Ovary (tissue), 9 donors: Measurements from ENCODE around the gene RTKN. TPM values are rescaled to one million over a fixed set of nuclear protein-coding genes. Genes with fewer than 3 reads are reported as not detected.

Source experiments
- DNase-seq, 5 donors: peaks; one replicate each; pipeline ENCODE4 v3.0.0-alpha.2; 2019 to 2020
- H3K27ac ChIP-seq, 2 donors: fragments of 200-600 bp; one replicate each; pipeline versions ENCODE4 v1.5.1 to v1.8.0; 2019 to 2022
- H3K27me3 ChIP-seq: fragments of 200-600 bp; one replicate; pipeline ENCODE4 v1.8.0; 2022
- H3K36me3 ChIP-seq: fragments of 200-600 bp; sonication (generic); one replicate; pipeline ENCODE4 v1.5.1; 2019
- H3K4me1 ChIP-seq: one replicate; pipeline ENCODE4 v1.8.1; 2013; ENCODE audit warnings: mild to moderate bottlenecking, moderate library complexity; ENCODE audit not compliant: insufficient read depth
- H3K4me3 ChIP-seq: fragments of 200-600 bp; sonication (generic); one replicate; pipeline ENCODE4 v1.5.1; 2017
- H3K9me3 ChIP-seq, 2 donors: fragments of 200-600 bp in 1 of 2; sonication (generic) in 1 of 2; one replicate each; pipeline versions ENCODE4 v1.5.1 to v1.8.1; 2013 to 2019; ENCODE audit warnings: mild to moderate bottlenecking in 1 of 2, moderate library complexity in 1 of 2
- CTCF ChIP-seq, 3 donors: fragments of 450-650 bp in 2 of 3; fragments of 200-600 bp in 1 of 3; IDR thresholded peaks; one replicate each; pipeline versions ENCODE4 v1.5.1 to v1.8.0; 2016 to 2022; ENCODE audit warnings: antibody characterized with exemption in 3 of 3, mild to moderate bottlenecking in 1 of 3
- EP300 ChIP-seq: sonication (generic); formaldehyde crosslinking; IDR thresholded peaks from one replicate; pipeline ENCODE4 v1.6.1; 2017; ENCODE audit warnings: antibody characterized with exemption
- POLR2A ChIP-seq: fragments of 450-650 bp; IDR thresholded peaks from one replicate; pipeline ENCODE4 v1.6.1; 2017; ENCODE audit warnings: antibody characterized with exemption, mild to moderate bottlenecking, moderate library complexity
- WGBS, 3 donors: extraction: QIAGEN DNeasy Blood & Tissue Kit in 1 of 3; methylation state at CpG; one replicate each; pipeline versions ENCODE4 v1.1.5 to v1.1.7; 2013 to 2017; 5-methylcytosine and 5-hydroxymethylcytosine counted together
- intact Hi-C, 4 donors: fragments of 100-400 bp; cut with DNase I; formaldehyde crosslinking; loops; one replicate each; pipeline versions ENCODE4 v1.11.0 to v1.15.1; 2022 to 2023
- polyA plus RNA-seq, 2 donors: library from polyadenylated mRNA; stranded (reverse); fragments of 200-250 nt in 1 of 2; fragments of 350-450 nt in 1 of 2; fragmentation: Illumina TruSeq in 1 of 2; extraction: RNeasy Lipid Tissue Mini Kit (QIAGEN cat#74804) in 1 of 2; gene quantifications; one replicate each; pipeline ENCODE4 v1.2.3, GENCODE V29; 2013 to 2014
- total RNA-seq, 7 donors: library from RNA; depleted of rRNA in 2 of 7; stranded (reverse); fragments of >200 nt in 2 of 7; fragmentation: NEBNext Ultra II Directional in 3 of 7; extraction: Animal tissue kit (Norgen Biotek cat#: 25700) in 3 of 7; gene quantifications; one replicate each; pipeline versions ENCODE4 v1.1.0 to v1.2.4, GENCODE V29; 2016 to 2023
- donor health status: DM: no; HTN: no; CAD: no; lungs with moderate emphysema.
- donor health status: DM: no; HTN: no; CAD: no.
- donor health status: Bipolar disorder and iron deficiency.
- donor health status: DM: yes; HTN: yes; CAD: no.
- donor health status: DM: no; HTN: no; CAD: no.
- donor health status: DM: yes; HTN: yes; CAD: no.

Gene RTKN
- total and polyA plus RNA-seq, 9 donors: 1.6 to 30.9 (median 11.5) TPM

- intact Hi-C loops: no loop called here
- WGBS, 3 donors: 93 to 96% (median 95%) methylated on average over 2 of the region's 2 CpGs
- H3K9me3 ChIP-seq: no peaks in the 10 kb centered on the region
- H3K4me3 ChIP-seq: no peak overlapping the region
- no peaks in the 10 kb centered on the region for H3K36me3 ChIP-seq
- peaks cover 14% of the 10 kb centered on the region for H3K4me1 ChIP-seq
- no peaks in the 10 kb centered on the region for H3K27me3 ChIP-seq
- no peak for TF ChIP-seq POLR2A
- TF ChIP-seq EP300: no peak
- TF ChIP-seq CTCF (IDR thresholded peaks at IDR 0.05): no peak
- no peak for DNase-seq
- H3K27ac ChIP-seq: no peak overlapping the region
These were observed 65.9 kb downstream of the RTKN start for GRCh38 chr2:74375838-74376237.

Other genes with a start within 250 kb of the RTKN start
- gene MTHFD2, start 243.3 kb downstream of the RTKN start, total RNA-seq: 100 to 1,000 TPM in 1 of 7 donors, 10 to 100 TPM in 5, 1 to 10 TPM in 1; 6.5 to 229 (median 20.4) TPM
- gene MTHFD2, start 243.3 kb downstream of the RTKN start, polyA plus RNA-seq: 10 to 100 TPM; 23.4 to 60.4 TPM
- gene SLC4A5, start 98.5 kb downstream of the RTKN start, total RNA-seq: 1 to 10 TPM; 1.5 to 6.3 (median 2.7) TPM
- gene SLC4A5, start 98.5 kb downstream of the RTKN start, polyA plus RNA-seq: 1 to 10 TPM; 1.1 to 1.4 TPM
- gene DCTN1, start 61.6 kb downstream of the RTKN start, total RNA-seq: 100 to 1,000 TPM in 5 of 7 donors, 10 to 100 TPM in 2; 58.5 to 127 (median 111) TPM
- 100 to 1,000 TPM in 1 of 2 donors, 10 to 100 TPM in 1; 59.5 to 108 TPM for gene DCTN1, start 61.6 kb downstream of the RTKN start, polyA plus RNA-seq
- gene C2orf81, start 20.3 kb downstream of the RTKN start, total RNA-seq: 1 to 10 TPM; 1.3 to 9.9 (median 4.5) TPM
- 1 to 10 TPM in 1 of 2 donors, under 1 TPM in 1; 0.85 to 5.1 TPM for gene C2orf81, start 20.3 kb downstream of the RTKN start, polyA plus RNA-seq
- gene WDR54, start 20.2 kb downstream of the RTKN start, total RNA-seq: 10 to 100 TPM in 6 of 7 donors, 1 to 10 TPM in 1; 8.8 to 41.6 (median 16.2) TPM
- 10 to 100 TPM in 1 of 2 donors, 1 to 10 TPM in 1; 8.6 to 22.4 TPM for gene WDR54, start 20.2 kb downstream of the RTKN start, polyA plus RNA-seq
- gene INO80B, start 13.2 kb upstream of the RTKN start, total RNA-seq: 10 to 100 TPM in 6 of 7 donors, 1 to 10 TPM in 1; 9.4 to 60.9 (median 49.6) TPM
- gene INO80B, start 13.2 kb upstream of the RTKN start, polyA plus RNA-seq: 10 to 100 TPM; 45.1 to 48.6 TPM
- 10 to 100 TPM; 61.9 to 93.8 (median 73.3) TPM for gene WBP1, start 16.5 kb upstream of the RTKN start, total RNA-seq
- gene WBP1, start 16.5 kb upstream of the RTKN start, polyA plus RNA-seq: 100 to 1,000 TPM in 1 of 2 donors, 10 to 100 TPM in 1; 52.4 to 114 TPM
- 10 to 100 TPM; 26.3 to 38.6 (median 36.0) TPM for gene MOGS, start 23.4 kb upstream of the RTKN start, total RNA-seq
- 10 to 100 TPM; 20.4 to 24.6 TPM for gene MOGS, start 23.4 kb upstream of the RTKN start, polyA plus RNA-seq
- gene MRPL53, start 30.7 kb upstream of the RTKN start, total RNA-seq: 100 to 1,000 TPM in 1 of 7 donors, 10 to 100 TPM in 6; 21.9 to 105 (median 85.1) TPM
- gene MRPL53, start 30.7 kb upstream of the RTKN start, polyA plus RNA-seq: 10 to 100 TPM; 13.1 to 60.1 TPM
- 10 to 100 TPM; 13.1 to 31.1 (median 23.4) TPM for gene CCDC142, start 41.1 kb upstream of the RTKN start, total RNA-seq
- gene CCDC142, start 41.1 kb upstream of the RTKN start, polyA plus RNA-seq: 1 to 10 TPM; 3.7 to 8.7 TPM
- 10 to 100 TPM; 15.1 to 21.7 (median 15.7) TPM for gene TTC31, start 41.1 kb upstream of the RTKN start, total RNA-seq
- gene TTC31, start 41.1 kb upstream of the RTKN start, polyA plus RNA-seq: 10 to 100 TPM; 12.9 to 18.0 TPM
- gene LBX2, start 57.7 kb upstream of the RTKN start, total RNA-seq: 1 to 10 TPM in 1 of 7 donors, under 1 TPM in 3, not detected in 3; 0.15 to 1.2 (median 0.28) TPM
- gene LBX2, start 57.7 kb upstream of the RTKN start, polyA plus RNA-seq: under 1 TPM in 1 of 2 donors, not detected in 1; 0.15 TPM
- gene PCGF1, start 65.8 kb upstream of the RTKN start, total RNA-seq: 10 to 100 TPM in 5 of 7 donors, 1 to 10 TPM in 2; 9.3 to 24.3 (median 12.2) TPM
- gene PCGF1, start 65.8 kb upstream of the RTKN start, polyA plus RNA-seq: 10 to 100 TPM; 14.9 to 23.4 TPM
- not detected for gene TLX2, start 72.5 kb upstream of the RTKN start, total RNA-seq
- gene TLX2, start 72.5 kb upstream of the RTKN start, polyA plus RNA-seq: not detected
- 1 to 10 TPM in 1 of 7 donors, under 1 TPM in 2, not detected in 4; 0.20 to 1.1 (median 0.24) TPM for gene DQX1, start 84.3 kb upstream of the RTKN start, total RNA-seq
- under 1 TPM in 1 of 2 donors, not detected in 1; 0.06 TPM for gene DQX1, start 84.3 kb upstream of the RTKN start, polyA plus RNA-seq
- gene AUP1, start 87.8 kb upstream of the RTKN start, total RNA-seq: 100 to 1,000 TPM in 1 of 7 donors, 10 to 100 TPM in 6; 57.1 to 101 (median 70.4) TPM
- gene AUP1, start 87.8 kb upstream of the RTKN start, polyA plus RNA-seq: 10 to 100 TPM; 65.8 to 87.1 TPM
- gene HTRA2, start 88.0 kb upstream of the RTKN start, total RNA-seq: 10 to 100 TPM; 28.7 to 47.6 (median 36.4) TPM
- gene HTRA2, start 88.0 kb upstream of the RTKN start, polyA plus RNA-seq: 10 to 100 TPM; 37.5 to 38.9 TPM
- 1 to 10 TPM; 2.3 to 5.9 (median 4.4) TPM for gene LOXL3, start 112.0 kb upstream of the RTKN start, total RNA-seq
- gene LOXL3, start 112.0 kb upstream of the RTKN start, polyA plus RNA-seq: 1 to 10 TPM; 3.7 to 8.5 TPM
- 10 to 100 TPM in 6 of 7 donors, 1 to 10 TPM in 1; 9.4 to 16.0 (median 13.6) TPM for gene DOK1, start 112.8 kb upstream of the RTKN start, total RNA-seq
- 10 to 100 TPM in 1 of 2 donors, 1 to 10 TPM in 1; 6.5 to 11.8 TPM for gene DOK1, start 112.8 kb upstream of the RTKN start, polyA plus RNA-seq
- under 1 TPM in 4 of 7 donors, not detected in 3; 0.36 to 0.50 (median 0.45) TPM for gene M1AP, start 206.4 kb upstream of the RTKN start, total RNA-seq
- under 1 TPM; 0.42 to 0.72 TPM for gene M1AP, start 206.4 kb upstream of the RTKN start, polyA plus RNA-seq
- 10 to 100 TPM in 3 of 7 donors, 1 to 10 TPM in 4; 6.2 to 13.5 (median 7.4) TPM for gene SEMA4F, start 212.3 kb upstream of the RTKN start, total RNA-seq
- 1 to 10 TPM; 3.8 to 6.9 TPM for gene SEMA4F, start 212.3 kb upstream of the RTKN start, polyA plus RNA-seq